Neutrophil (primary cell): ENCODE data around the gene FCER1G.

Experiments used
- H3K27ac ChIP-seq: fragments of 200-600 bp; sonication (generic); 2 replicates; pipeline ENCODE4 v1.5.1; 2016; ENCODE audit warnings: mild to moderate bottlenecking, moderate library complexity
- H3K27me3 ChIP-seq: fragments of 200-600 bp; sonication (generic); 2 replicates; pipeline ENCODE4 v1.6.0; 2016; ENCODE audit warnings: mild to moderate bottlenecking
- H3K36me3 ChIP-seq: fragments of 200-600 bp; sonication (generic); 2 replicates; pipeline ENCODE4 v1.5.1; 2017
- H3K4me1 ChIP-seq, 2 experiments: fragments of 200-600 bp in 1 of 2; sonication (generic) in 1 of 2; 1 replicate in 1 of 2; 2 replicates in 1 of 2; pipeline versions ENCODE4 v1.5.1 to v1.6.1; 2013 to 2016; ENCODE audit warnings: low read depth in 1 of 2, low read length in 1 of 2, mild to moderate bottlenecking in 1 of 2, moderate library complexity in 1 of 2; ENCODE audit not compliant: control insufficient read depth in 1 of 2, insufficient read depth in 1 of 2
- H3K4me3 ChIP-seq, 2 experiments: fragments of 200-600 bp in 1 of 2; sonication (generic) in 1 of 2; 1 replicate in 1 of 2; 2 replicates in 1 of 2; pipeline ENCODE4 v1.5.1; 2013 to 2016; ENCODE audit warnings: low read depth in 1 of 2, low read length in 1 of 2, mild to moderate bottlenecking in 1 of 2, moderate library complexity in 1 of 2
- H3K9me3 ChIP-seq: fragments of 200-600 bp; sonication (generic); 2 replicates; pipeline ENCODE4 v1.5.1; 2016
- TF ChIP-seq, protein P1 (sequence below): fragments of 200-600 bp; sonication (generic); IDR thresholded peaks from 2 replicates; pipeline ENCODE4 v1.5.1; 2016; ENCODE audit warnings: antibody characterized with exemption

FCER1G gene

DNA sequence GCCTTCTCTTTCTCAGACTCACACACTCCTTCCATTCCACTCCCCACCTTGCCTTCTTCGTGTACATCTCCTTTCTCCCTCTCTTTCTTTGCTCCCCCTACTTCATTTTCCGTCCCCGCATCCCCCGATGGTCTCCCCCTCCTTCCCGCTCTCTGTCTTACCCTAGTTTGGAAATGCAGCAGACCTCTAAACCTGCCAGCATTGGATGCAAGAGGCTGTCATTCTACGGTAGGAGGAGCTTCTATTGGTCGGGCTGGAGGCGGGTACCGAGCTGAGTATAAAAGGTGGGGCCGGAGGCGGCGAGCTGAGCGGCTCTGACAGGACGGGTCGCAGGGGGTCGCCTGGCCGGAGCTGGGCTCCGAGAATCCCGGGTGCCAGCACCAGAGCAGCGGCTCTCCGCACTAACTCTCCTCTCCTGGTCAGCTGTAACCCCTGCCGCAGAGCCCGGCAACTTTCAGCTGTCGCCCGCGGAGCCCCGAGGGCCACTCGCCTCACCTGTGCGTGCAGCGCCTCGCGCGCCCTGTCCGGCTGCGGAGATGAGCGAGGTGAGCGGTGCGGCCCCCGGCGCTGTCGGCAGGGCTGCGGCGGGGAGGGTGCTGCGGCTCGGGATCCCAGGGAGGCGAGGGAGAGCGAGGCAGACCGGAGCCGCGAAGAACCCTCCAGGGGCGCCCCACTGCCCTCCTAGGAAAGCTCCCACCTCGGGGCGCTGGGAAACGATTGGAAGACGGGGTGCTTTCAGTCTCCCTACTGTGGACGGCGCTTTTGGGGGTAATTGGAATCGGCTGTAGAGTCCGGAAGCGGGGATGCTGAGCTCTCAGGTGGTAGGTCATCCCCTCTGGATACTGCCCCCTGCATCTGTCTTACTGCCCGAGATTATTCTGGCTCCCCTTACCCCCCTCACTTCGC lies 43.6 kb downstream of the FCER1G start, which contains the start of gene PCP4L1:
TSS of gene PCP4L1 (plus strand) at position 307 of the 906 bp plus-strand sequence. CDS start at position 537, 230 bp downstream.
- H3K4me3 ChIP-seq: peak within 1 kb of the TSS; percentile 31 to 43
- H3K27me3 ChIP-seq: peaks cover 68% of the 10 kb centered on the region

DNA sequence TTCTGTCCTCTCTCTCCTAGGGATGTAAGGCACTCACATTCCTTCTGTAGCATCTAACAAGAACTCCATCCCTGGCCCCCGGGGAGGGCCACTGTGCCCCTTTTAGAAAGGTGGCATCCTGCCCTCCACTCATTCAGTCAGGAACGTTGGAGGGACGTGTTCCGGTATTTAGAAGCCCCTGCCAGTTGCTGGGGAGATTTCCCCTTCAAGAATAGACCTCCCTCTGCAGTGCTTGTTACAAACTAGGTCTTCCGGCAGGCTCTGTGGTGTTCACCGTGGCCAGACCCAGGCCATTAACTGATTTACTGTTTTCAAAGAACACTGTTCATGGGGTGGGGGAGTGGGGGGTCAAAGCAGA lies 44.2 kb downstream of the FCER1G start:
- peaks cover 11% of the 10 kb centered on the region for H3K9me3 ChIP-seq
- no peak overlapping the region for H3K4me3 ChIP-seq
- H3K27me3 ChIP-seq: peaks cover 68% of the 10 kb centered on the region
- no peaks in the 10 kb centered on the region for H3K36me3 ChIP-seq
- H3K27ac ChIP-seq: no peak overlapping the region
- TF ChIP-seq, protein P1, sequence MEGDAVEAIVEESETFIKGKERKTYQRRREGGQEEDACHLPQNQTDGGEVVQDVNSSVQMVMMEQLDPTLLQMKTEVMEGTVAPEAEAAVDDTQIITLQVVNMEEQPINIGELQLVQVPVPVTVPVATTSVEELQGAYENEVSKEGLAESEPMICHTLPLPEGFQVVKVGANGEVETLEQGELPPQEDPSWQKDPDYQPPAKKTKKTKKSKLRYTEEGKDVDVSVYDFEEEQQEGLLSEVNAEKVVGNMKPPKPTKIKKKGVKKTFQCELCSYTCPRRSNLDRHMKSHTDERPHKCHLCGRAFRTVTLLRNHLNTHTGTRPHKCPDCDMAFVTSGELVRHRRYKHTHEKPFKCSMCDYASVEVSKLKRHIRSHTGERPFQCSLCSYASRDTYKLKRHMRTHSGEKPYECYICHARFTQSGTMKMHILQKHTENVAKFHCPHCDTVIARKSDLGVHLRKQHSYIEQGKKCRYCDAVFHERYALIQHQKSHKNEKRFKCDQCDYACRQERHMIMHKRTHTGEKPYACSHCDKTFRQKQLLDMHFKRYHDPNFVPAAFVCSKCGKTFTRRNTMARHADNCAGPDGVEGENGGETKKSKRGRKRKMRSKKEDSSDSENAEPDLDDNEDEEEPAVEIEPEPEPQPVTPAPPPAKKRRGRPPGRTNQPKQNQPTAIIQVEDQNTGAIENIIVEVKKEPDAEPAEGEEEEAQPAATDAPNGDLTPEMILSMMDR: no peak
- H3K4me1 ChIP-seq: peaks cover 4 to 8% of the 10 kb centered on the region in 2 experiments

More for the DNA sequence above, 43.6 kb downstream of the FCER1G start, which contains the start of gene PCP4L1:
- no peak within 1 kb of the TSS for H3K27ac ChIP-seq
- H3K9me3 ChIP-seq: peaks cover 11% of the 10 kb centered on the region
- H3K36me3 ChIP-seq: no peaks in the 10 kb centered on the region
- peaks cover 4 to 8% of the 10 kb centered on the region in 2 experiments for H3K4me1 ChIP-seq
- TF ChIP-seq, protein P1: no peak

DNA sequence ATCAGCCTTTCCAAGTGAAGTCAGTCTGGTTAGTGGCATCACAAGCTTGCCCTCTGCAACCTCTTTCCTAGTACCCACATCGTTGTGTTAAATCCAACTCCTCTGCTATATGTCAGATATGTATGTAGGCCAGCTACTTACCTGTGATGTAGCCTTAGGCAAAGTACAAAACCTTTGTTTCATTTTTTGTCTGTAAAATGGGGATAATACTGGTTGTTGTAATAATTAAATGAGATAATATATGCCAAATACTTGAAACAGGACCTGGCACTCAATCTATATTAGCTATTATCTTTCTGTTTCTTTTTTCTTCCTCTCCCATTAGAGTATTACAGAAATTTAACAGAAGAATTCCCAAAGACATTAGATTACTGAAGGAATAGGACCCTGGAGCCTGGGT lies 44.7 kb downstream of the FCER1G start:
- TF ChIP-seq, protein P1: no peak
- peaks cover 4 to 8% of the 10 kb centered on the region in 2 experiments for H3K4me1 ChIP-seq
- no peaks in the 10 kb centered on the region for H3K36me3 ChIP-seq
- no peak overlapping the region for H3K27ac ChIP-seq
- peaks cover 11% of the 10 kb centered on the region for H3K9me3 ChIP-seq
- H3K27me3 ChIP-seq: peaks cover 68% of the 10 kb centered on the region
- no peak overlapping the region for H3K4me3 ChIP-seq

DNA sequence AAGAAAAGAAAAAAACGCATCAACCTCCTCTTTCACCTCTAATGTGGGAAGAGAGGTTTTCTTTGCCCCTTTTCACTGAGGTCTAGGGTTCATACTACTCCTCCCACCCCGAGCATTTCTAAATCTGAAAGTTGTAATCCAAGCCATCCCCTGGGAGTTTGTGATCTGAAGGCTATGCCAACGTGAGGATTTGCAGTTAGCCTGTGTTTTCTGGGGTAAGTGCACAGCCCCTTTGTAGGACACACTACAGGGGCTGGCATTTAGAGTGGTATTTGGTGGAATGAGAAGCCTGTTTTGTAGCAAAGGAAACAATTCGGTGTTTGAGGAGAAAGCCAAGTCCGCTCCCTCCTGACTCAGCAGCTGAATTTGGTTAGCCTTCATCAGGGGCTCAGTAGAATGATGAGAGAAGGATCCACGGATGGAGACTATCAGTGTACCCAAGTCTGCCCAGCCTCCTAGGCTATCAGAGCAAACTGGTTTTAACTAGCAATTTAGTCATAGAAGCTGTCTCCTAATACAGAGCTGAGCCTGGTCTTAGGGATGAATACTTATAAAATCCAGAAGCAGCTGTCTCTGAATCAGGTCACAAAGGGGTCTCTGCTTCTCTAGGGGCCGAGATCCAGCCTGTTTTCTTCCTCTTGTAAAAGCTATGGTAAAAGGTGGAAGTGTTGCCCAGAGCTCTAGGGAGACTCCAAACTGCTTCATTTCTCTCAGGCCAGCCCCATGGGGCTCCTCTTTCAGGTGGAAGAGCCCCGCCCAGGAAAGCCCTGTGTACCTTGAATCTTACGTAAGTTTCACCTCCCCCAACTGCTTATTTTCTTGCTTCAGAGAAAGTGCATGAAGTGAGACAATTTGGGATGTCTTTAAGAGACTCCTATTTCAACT lies 45.5 kb downstream of the FCER1G start:
- H3K36me3 ChIP-seq: no peaks in the 10 kb centered on the region
- peaks cover 4 to 8% of the 10 kb centered on the region in 2 experiments for H3K4me1 ChIP-seq
- TF ChIP-seq, protein P1: no peak
- peaks cover 11% of the 10 kb centered on the region for H3K9me3 ChIP-seq
- H3K27ac ChIP-seq: no peak overlapping the region
- H3K27me3 ChIP-seq: peaks cover 68% of the 10 kb centered on the region
- H3K4me3 ChIP-seq: no peak overlapping the region
